CMK (cell line): ENCODE data around the gene SGPP1.
"Not testable (repeated sequence)": the region's sequence is repeated elsewhere in the genome, so short reads cannot be mapped to it uniquely, and the experiment has no call there.

Experiments used
- DNase-seq: peaks from one replicate; pipeline ENCODE4 v3.0.0-alpha.2; 2010; ENCODE audit warnings: low read depth

Gene SGPP1

GRCh38 chr14:63726499-63726898 lies 1.4 kb downstream of the SGPP1 start:
- no peak for DNase-seq

- DNase-seq = no peak
Measured at GRCh38 chr14:63725786-63726460, 1.9 kb downstream of the SGPP1 start.

- no peak for DNase-seq
Measured at GRCh38 chr14:63717702-63718101, 10.2 kb downstream of the SGPP1 start.

GRCh38 chr14:63715360-63715759 lies 12.5 kb downstream of the SGPP1 start:
- DNase-seq = no peak

- no peak for DNase-seq
Measured at GRCh38 chr14:63713764-63714163, 14.1 kb downstream of the SGPP1 start.

GRCh38 chr14:63713058-63713457 lies 14.8 kb downstream of the SGPP1 start:
- no peak for DNase-seq

GRCh38 chr14:63712123-63712522 lies 15.7 kb downstream of the SGPP1 start:
- no peak for DNase-seq

GRCh38 chr14:63710497-63710896 lies 17.4 kb downstream of the SGPP1 start:
- DNase-seq = no peak

- DNase-seq = no peak
Measured at GRCh38 chr14:63709589-63709988, 18.3 kb downstream of the SGPP1 start.

- no peak for DNase-seq
Measured at GRCh38 chr14:63707216-63707615, 20.6 kb downstream of the SGPP1 start.

GRCh38 chr14:63705561-63706070 lies 22.2 kb downstream of the SGPP1 start:
- DNase-seq = no peak

GRCh38 chr14:63702530-63702929 lies 25.3 kb downstream of the SGPP1 start:
- not testable (repeated sequence) for DNase-seq

- no peak for DNase-seq
Measured at GRCh38 chr14:63701606-63702299, 26.1 kb downstream of the SGPP1 start.

GRCh38 chr14:63692310-63693020 lies 35.4 kb downstream of the SGPP1 start:
- DNase-seq = no peak

GRCh38 chr14:63689132-63689531 lies 38.7 kb downstream of the SGPP1 start:
- no peak for DNase-seq

GRCh38 chr14:63686926-63687325 lies 40.9 kb downstream of the SGPP1 start:
- no peak for DNase-seq

- DNase-seq = no peak
Measured at GRCh38 chr14:63685401-63685800, 42.5 kb downstream of the SGPP1 start.

- DNase-seq = no peak
Measured at GRCh38 chr14:63682727-63683593, 44.9 kb downstream of the SGPP1 start.

- DNase-seq = no peak
Measured at GRCh38 chr14:63678536-63678935, 49.3 kb downstream of the SGPP1 start.

- no peak for DNase-seq
Measured at GRCh38 chr14:63677891-63678379, 49.9 kb downstream of the SGPP1 start.

- DNase-seq = no peak
Measured at GRCh38 chr14:63676615-63677014, 51.2 kb downstream of the SGPP1 start.
